ENCODE data around the gene NIM1K.
"Not testable (repeated sequence)": the region's sequence is repeated elsewhere in the genome, so short reads cannot be mapped to it uniquely, and the experiment has no call there.

NIM1K gene

GRCh38 chr5:43281840-43282658 lies 90.0 kb downstream of the NIM1K start:
- DNase-seq (ENCODE audit: low read depth): peak; percentile 78

DNA sequence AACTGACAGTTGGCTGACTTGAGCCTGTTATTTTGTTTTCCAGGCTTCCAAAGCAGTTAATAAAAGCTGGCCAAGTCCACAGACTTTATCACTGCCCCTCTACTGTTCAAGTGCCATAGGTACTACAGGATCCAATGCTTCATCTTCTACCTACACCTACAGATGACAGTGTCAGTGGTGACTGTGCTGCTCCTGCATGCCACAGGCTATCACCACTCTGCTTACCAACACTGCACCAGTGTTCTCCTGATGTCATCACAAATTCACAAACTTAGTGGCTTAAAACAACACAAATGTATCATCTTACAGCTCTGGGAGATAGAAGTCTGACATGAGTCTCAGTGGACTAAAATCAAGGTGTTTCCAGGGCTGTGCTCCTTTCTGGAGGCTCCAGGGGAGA lies 94.6 kb downstream of the NIM1K start:
- no peak for DNase-seq (ENCODE audit: low read depth)

DNA sequence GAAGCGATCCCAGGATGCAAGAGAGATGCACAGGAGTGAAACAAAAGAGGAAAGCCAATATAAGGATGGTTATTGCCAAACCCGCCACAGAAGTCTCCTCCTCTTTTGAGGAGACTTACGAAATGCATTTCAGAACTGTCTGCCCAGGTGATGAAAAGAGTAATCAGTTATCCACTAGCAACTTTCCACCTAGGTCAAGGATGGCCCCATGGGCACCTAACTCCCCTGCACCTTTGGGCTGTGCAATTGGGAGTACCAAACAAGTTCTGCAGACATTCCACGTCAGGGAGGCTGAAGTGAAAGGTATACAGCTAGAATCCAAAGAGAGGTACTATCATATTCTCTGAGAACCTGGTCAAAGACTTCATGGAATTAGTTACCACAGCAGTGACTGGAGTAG lies 95.5 kb downstream of the NIM1K start:
- no peak for DNase-seq (ENCODE audit: low read depth)

GRCh38 chr5:43288269-43288831 lies 96.3 kb downstream of the NIM1K start:
- no peak for DNase-seq (ENCODE audit: low read depth)

DNA sequence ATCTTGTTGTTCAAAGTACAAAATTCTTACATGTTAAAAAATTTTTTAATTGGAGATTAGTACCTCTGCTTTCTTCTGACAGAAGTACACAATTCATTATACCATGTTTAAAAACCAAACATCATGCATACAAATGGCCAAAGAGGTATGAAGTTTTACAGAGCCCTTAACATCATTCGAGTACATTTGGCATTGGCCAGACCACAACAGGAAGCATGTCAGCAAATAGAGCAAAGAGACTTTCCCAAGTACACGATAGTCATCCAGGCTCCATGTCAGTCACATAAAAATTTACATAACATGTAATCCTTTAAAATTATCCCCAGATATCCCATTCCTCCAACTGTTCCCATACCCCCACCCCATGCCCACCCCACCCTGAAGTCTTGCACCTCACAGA lies 98.7 kb downstream of the NIM1K start:
- DNase-seq (ENCODE audit: low read depth): no peak

DNA sequence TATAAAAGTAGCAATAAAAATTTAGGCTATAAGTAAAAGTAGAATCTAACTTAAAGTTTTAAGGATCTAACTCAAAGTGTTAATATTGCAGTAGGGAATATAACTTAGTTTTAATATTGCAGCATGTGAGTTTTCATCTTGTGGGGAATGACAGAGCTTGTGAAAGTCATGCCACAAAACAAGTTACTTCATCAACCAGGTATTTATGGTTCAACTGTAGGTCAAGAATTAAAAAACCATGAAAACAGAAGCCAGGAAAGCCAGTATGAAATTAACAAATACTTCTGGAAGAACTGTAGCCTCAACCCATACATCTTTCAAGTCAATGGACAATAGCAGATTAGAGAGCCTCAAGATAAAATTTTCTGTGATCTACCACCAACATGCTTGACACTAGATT lies 102.2 kb downstream of the NIM1K start:
- DNase-seq (ENCODE audit: low read depth): peak; percentile 68

DNA sequence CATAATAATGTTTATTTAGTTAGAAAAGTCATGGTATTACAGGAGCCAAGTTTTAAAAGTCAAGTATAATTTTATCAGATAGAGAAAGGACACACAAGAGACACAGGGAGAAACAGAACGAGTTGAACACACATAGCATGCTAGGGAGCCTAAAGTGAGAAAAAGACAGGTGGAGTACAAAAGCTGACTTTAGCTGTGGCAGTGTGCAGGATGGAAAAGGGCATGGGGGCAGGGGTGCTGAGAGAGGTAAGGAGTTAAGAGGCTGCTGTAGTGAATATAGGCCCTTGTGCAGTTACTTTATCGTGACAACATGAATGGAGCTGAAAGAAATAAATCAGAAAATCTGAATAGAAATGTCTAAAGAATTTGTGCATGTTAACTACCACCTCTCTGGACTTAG lies 103.2 kb downstream of the NIM1K start:
- no peak for DNase-seq (ENCODE audit: low read depth)

DNA sequence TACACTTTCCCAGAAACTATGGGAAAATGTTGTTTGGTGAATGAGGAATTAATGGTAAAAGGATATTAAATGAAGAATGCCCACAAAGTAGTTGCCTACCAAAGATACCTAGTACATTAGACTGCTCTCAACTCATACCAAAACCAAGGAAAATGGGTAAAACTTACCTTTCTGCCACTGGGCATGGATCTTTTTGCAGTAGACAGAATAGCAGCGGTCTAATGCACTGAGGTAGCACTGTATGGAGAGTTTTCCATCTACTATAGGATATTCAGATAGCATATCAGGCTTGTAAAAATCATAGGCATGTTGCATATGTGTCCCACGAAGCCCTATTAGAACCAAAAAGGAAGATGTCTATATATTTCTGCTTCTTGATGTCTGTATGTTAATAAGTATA lies 104.8 kb downstream of the NIM1K start:
- no peak for DNase-seq (ENCODE audit: low read depth)

GRCh38 chr5:43298443-43298842 lies 106.4 kb downstream of the NIM1K start:
- no peak for DNase-seq (ENCODE audit: low read depth)

DNA sequence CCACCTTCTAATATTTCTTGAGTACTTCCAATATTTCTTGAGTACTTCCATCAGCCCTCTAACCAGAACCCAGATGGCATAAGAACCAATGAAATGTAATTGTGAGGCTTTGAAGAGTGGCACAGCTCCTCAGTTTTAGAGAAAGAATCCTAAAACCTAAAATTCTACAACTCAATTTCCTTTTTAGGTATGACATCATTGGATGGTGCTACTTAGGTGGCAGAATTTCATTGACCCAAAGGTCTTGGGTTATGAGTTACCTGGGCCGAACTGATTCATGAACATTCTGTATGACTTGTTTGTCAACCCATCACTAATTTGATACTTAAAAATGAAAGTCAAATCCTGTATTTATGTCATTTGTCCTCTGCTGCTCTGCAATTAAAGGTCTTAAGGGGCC lies 108.1 kb downstream of the NIM1K start:
- no peak for DNase-seq (ENCODE audit: low read depth)

DNA sequence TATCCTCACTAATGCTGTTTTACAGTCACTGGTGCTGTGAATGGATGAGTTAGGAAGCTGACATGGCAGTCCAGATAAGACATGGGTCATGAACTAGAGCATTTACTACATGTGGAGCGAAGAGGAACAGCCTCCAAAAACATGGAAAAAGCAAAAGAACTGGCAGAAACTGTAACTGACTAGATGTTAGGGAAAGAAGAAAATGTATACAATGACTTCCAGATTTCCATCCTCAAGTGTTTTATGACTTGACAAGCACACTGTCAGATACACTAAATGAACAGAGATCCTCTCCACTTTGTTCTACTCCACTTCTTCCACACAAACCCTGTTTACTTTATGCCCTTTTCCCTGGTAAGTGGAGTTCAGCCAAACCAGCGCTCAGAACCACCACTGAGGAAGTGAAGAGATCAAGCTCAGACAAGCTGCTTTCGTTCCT lies 109.6 kb downstream of the NIM1K start:
- no peak for DNase-seq (ENCODE audit: low read depth)

DNA sequence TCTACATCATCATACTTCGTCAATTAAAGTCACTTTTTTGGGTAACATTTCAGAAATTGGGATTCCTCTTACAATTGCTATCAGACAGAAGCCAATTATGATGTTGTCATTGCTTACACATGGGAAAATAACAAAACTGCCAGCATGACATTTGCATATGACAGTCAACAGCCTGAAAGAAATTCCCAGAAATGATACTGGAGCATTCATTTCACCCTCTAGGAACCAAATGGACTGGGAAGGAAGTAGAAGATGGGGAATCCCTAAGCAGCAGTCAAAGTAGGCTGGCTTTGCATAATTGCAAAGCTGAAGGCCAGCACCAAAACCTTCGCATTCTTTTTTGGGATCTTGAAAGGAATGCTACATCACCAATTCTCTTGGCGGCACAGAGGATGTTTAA lies 110.5 kb downstream of the NIM1K start:
- no peak for DNase-seq (ENCODE audit: low read depth)

- DNase-seq (ENCODE audit: low read depth): no peak
Observed at GRCh38 chr5:43303242-43303641, 111.2 kb downstream of the NIM1K start.

DNA sequence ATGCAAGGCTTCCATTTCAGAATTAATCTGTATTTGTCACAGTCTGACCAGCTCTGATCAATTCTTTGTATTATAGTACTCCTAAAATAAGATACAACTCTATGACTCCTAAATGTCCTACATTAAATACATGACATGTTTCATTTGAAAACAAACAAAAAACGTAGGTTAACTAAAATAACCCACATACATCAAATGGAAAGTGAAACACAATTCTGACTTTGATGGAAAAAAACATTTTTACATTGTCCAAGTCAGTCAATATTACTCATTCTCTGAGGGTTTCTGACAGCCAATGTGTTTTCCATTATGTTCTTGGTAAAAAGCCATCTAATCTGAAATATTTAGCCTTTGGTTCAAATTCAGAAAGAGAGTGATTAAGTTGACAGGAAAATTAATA lies 112.5 kb downstream of the NIM1K start:
- DNase-seq (ENCODE audit: low read depth): no peak

GRCh38 chr5:43305948-43306565 lies 114.0 kb downstream of the NIM1K start:
- peak; percentile 78 for DNase-seq (ENCODE audit: low read depth)

- not testable (repeated sequence) for DNase-seq (ENCODE audit: low read depth)
Observed at GRCh38 chr5:43306954-43307353, 114.9 kb downstream of the NIM1K start.

- DNase-seq (ENCODE audit: low read depth): no peak
Observed at GRCh38 chr5:43309122-43309521, 117.1 kb downstream of the NIM1K start.

DNA sequence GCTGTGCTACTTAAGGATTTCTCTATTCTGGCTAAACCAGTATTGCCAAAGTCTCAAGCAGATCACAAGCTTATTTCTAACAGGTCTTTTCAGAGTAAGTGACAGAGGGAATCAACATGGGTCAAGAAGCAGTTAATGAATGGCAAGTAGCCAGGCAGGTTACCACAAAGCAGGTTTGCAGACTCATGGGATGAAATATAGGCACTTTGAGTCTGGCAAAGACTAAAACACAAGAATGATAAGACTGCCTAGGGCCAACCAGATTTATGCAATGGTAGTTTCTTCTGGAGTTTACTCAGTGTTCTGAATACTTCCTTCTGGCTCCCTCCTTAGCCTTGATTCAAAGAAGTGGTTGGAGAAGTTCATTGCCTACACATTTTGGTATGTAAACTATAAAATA lies 117.6 kb downstream of the NIM1K start:
- no peak for DNase-seq (ENCODE audit: low read depth)

GRCh38 chr5:43312076-43312661 lies 120.1 kb downstream of the NIM1K start:
- no peak for DNase-seq (ENCODE audit: low read depth)

GRCh38 chr5:43312699-43313034 lies 120.6 kb downstream of the NIM1K start:
- DNase-seq (ENCODE audit: low read depth): no peak

DNA sequence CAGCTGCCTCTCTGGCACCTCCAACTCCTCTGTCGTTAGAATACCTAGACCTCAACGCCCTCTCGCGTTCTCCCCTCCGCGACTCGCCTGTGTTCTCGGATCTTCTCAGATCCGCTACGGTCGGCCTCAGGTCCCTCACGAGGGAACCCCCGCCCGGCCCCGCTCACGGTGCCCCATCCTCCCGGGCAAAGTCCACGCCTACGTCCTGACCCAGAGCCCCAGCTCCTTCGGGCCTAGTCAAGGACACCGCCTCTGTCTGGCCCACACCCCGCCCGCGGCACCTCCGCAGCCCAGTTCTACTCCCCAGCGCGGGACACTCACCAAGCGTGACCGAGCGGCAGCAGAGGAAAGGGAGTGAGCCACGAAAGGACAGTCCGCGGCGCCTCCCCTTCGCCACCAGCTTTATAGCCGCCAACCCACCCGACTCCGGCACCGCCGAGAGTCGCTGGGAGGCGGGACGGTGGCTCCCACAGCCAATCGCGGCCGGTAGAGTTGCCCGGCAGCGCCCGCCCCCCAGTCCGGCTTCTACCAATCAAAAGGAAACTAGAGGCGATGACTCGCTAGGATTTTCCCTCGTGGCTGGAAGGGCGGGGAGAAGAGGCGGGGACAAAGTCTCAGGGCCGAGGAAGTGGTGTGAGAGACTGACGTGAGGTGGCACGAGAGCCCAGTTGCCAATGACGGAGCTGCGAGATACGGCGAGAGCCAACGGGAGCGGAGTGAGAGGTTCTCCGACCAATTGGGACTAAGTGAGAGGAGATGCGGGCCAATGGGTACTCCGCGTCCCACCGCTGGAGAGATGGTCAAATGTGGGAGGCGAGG lies 121.2 kb downstream of the NIM1K start, which contains the start of gene HMGCS1:
HMGCS1 (minus strand) TSS at position 378 of the 819 bp plus-strand sequence. CDS start 14,447 bp downstream, outside the sequence.
- peak; percentile 99 for DNase-seq (ENCODE audit: low read depth)

GRCh38 chr5:43313854-43314457 lies 121.9 kb downstream of the NIM1K start:
- DNase-seq (ENCODE audit: low read depth): no peak

All from ELR (cell line).